Stimulated activated CD4-positive, alpha-beta T cell treated with anti-CD3 and anti-CD28 coated beads, Interleukin-4, amount 100 ng/mL, for 48 hours (primary cell): ENCODE measurements around the gene GGACT.
"Not testable (repeated sequence)": the region's sequence is repeated elsewhere in the genome, so short reads cannot be mapped to it uniquely, and the experiment has no call there.

Experiments used
- DNase-seq, 2 donors: peaks; one replicate each; pipeline ENCODE4 v3.0.0-alpha.2; 2020; ENCODE audit warnings: low read depth in 2 of 2

GGACT gene

DNA sequence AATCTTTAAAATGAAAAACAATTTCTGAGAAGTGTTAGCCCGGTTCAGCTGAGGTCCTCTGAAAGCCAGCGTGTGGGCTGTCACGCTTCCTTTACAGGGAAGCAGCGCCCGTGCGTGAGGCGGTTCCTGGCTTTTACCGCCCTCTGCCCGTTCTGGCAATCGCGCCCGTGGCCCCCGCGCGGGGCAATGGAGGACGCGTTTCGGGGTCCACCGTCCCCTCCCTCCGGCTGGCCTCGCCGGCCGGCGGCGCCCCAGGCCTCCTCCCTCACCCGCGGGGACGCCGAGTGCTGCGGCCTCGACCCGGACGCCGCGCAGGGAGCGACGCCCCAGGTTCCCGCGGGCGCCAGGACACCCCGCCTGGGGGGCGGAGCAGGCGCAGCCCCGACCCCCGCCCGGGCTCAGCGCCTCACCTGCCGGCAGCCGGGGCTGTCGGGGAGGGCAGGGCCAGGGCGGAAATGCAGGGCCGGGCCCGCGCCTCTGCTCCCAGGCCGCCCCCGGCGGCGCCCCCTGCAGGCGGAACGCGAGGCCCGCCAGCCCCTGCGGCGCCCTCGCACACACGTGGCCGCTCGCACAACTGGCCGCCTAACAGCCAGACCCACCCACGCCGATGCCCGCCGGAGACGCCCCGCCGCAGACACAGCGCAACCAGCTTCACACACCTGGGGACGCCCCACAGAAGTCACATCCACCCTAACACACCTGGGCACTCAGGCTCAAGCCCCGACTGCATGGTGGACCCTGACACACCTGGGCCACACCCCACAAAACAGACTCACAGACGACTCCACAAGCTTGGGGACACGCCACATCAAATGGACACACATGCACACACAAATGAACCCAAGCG, at the start of gene GGACT:
GGACT (minus strand) TSS at position 459 of the 847 bp plus-strand sequence. CDS start 56,198 bp downstream, outside the sequence.
- peak; percentile 79 to 81 for DNase-seq

DNA sequence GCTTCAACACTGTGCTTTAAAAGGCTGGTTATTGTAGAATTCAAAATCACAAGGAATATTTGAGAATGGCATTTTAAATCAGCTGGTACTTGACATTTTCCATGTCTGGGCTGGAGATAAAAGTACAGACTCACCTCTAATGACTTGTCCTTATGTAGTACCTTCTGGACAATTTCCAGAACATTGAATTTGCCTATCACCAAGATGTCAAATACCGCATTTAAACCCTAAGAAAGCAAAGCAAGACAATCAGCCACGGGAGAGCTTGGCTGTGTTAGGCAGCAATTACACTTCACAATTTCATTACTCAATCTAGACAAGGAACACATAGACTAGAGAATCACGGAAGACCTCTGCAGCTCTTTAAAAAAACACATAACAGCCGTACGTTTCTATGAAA, 49.2 kb upstream of the GGACT start:
- DNase-seq, result no peak

DNA sequence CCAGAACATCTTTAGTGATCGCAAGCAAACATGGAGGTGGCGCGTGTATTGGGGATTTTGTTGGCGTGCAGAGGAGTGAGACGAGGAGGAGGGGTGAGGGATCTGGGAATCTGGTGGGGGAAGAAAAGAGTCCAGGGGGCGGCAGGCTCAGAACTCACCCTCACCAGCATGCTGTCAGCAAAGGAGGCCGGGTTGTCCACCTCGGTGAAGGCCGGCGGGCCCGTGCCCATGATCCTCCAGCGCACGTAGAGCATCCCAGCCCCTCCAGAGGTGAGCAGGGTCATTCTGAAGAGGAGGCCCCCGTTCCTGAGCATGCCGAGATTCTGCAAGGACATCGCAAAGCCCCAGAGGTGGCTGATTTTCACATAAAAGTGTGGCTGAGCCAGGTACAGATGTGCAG, 48.8 kb upstream of the GGACT start:
- no peak for DNase-seq

DNA sequence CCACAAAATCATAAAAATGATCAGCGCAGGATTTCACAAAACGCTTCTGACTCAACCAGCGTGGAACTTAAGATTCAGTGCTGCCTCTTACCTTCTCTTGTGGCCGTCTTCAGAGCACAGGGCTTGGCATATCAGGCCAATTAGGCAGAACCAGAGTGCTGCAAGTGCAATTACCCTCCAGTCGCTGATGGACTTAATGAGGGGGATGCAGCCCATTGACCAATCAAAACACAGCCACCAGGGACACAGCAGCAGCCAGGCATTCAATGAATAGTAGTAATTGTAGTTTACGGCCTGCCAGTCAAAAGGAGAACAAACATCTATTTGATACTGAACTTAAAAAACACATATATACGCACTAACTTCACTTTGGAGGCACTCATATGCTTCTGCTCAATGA, 47.9 kb upstream of the GGACT start:
- DNase-seq, result no peak

DNA sequence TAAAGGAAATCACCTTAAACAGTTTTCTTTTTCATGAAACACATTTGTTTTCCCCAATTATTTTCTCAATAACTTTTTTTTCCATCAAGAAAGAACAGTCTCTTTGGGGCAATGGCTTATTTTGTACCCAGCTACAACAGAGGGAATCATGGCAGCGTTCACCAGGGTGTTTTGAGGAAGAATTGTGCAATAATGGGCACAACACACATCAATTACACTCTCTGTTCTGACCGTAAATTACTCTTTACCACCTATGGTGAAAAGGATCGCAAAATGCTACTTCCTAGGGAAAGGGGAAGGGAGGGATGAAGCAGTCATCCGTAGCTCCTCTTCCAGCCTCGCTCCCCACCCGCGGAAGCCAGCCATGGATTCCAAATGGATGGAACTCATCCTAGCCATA, 47.4 kb upstream of the GGACT start:
- no peak for DNase-seq

GRCh38 chr13:100634696-100635095, 46.1 kb upstream of the GGACT start:
- no peak for DNase-seq

DNA sequence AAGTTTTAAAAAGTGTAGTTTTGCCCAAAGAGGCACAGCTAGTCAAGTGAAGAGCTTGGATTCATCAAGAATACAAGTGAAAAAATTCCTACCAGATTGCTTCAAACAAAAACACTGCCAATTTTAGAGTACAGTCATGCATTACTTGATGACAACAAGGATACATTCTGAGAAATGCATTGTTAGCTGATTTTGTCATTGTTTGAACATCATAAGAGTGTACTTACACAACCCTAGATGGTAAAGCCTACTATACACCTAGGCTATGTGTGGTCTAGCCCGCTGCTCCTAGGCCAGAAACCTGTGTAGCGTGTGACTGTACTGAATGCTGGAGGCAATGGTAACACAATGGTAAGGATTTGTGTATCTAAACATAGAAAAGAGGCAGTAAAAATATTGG, 44.9 kb upstream of the GGACT start:
- no peak for DNase-seq

DNA sequence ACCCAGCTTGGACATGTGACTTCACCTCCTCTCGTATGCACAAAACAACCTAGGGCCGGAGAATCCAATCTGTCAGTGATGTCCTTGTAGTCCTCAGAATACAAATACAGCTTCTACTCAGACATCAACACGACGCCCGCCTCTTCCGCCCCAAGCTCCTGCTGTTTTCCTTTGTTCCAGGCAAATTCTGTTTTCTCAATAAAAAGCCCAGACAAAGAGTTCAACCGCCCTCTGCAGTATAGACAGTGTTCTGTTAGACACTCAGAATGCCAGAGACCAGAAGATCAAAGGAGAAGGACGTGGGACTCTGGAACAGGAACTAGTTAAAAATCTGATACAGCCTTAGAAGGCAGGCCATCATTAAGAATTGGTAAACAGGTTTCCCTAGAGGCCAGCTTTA, 42.0 kb upstream of the GGACT start:
- DNase-seq, result no peak

DNA sequence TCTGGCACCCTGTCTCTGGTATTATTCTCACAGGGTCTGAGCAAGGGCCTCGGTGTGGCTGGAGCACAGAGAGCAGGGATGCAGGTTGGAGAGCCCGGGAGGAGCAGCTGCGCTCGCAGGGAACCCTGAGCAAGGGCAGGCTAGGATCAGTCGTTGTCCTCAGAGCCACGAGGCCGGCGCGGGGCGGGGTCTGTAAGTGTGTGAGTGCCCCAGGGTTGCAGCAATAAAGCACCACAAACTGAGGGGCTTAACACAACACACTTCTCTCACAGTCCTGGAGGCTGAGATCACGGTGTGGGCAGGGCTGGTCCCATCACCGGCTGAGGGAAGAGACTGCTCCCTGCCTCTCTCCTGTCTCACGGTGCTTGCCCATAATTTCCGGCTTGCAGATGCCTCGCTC, 38.5 kb upstream of the GGACT start:
- DNase-seq, result no peak

DNA sequence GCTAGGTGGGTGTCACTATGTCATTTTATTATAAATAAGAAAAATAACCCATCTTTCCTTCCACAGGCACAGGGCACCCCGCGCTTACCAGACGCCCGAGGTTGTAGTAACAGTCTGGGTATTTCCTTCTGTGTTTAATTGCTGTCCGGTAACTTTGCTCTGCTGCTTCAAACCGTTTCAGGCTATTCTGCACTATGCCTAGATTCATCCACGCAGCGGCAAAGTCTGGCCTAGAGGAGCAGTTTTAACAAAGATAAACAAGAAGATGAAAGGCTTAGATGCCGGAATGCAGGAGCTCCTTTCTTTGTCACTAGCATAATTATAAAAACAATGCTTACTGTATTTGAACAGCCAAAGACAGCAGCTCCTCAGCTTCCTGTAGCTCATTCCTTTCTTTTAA, 36.9 kb upstream of the GGACT start:
- DNase-seq, result no peak

DNA sequence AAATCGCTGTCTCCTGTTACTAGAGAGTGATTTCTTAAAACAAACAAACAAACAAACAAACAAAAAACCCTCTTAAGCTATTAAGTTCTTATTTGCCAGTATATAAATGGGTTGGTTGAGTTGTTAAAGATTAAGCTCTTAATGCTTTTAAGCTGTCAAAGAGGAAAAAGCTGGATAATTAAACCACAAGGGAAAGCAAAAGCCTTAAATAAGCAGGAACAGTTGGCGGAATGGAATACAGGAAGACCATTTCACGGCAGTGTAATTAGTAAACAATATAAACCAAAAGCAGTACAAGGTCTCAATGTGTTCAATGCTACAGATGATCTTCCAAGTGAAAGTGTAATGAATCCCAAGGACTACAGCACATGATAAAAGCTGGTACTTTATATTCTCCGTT, 32.2 kb upstream of the GGACT start:
- no peak for DNase-seq

- no peak for DNase-seq
Measured at GRCh38 chr13:100619940-100620339, 31.4 kb upstream of the GGACT start.

GRCh38 chr13:100618897-100619296, 30.3 kb upstream of the GGACT start:
- not testable (repeated sequence) for DNase-seq

GRCh38 chr13:100613031-100613430, 24.4 kb upstream of the GGACT start:
- DNase-seq, result no peak

DNA sequence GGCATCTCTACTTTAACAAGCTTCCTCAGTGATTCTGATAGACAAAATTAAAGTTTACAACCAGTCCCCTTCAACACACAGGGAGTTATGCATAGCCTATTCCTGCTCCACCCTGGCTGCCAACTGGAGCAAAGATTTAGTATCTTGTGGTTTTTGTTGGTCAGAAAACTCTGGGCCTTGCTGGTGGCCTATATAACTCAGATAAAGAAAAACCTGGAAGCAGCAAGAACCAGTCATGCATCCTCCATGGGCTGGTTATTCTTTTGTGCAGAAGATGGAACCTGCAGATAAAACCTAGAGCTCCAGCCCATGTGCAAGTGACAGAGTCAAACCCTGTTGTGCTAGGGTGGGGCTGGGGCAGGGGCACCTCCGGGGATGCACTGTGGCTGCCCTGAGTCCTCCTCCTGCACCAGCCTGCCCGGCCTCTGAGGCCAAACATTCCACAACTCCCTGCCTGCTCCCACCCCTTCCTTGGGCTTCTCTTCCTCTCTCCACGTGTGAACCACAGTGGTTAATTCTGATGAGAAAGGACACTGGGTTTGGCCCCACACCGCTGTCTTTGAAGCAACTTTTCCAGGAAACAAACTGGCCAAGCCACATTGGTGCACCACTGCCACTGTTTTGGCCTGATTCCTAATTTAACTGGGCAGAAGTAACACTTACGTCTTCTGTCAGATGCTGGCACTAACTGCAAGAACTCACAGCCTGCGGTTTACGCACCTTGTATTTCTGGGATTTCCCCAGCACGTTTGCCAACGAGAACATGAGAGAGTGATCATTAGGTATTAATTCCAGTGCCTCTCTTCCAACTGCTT, 23.3 kb upstream of the GGACT start:
- DNase-seq, result no peak

DNA sequence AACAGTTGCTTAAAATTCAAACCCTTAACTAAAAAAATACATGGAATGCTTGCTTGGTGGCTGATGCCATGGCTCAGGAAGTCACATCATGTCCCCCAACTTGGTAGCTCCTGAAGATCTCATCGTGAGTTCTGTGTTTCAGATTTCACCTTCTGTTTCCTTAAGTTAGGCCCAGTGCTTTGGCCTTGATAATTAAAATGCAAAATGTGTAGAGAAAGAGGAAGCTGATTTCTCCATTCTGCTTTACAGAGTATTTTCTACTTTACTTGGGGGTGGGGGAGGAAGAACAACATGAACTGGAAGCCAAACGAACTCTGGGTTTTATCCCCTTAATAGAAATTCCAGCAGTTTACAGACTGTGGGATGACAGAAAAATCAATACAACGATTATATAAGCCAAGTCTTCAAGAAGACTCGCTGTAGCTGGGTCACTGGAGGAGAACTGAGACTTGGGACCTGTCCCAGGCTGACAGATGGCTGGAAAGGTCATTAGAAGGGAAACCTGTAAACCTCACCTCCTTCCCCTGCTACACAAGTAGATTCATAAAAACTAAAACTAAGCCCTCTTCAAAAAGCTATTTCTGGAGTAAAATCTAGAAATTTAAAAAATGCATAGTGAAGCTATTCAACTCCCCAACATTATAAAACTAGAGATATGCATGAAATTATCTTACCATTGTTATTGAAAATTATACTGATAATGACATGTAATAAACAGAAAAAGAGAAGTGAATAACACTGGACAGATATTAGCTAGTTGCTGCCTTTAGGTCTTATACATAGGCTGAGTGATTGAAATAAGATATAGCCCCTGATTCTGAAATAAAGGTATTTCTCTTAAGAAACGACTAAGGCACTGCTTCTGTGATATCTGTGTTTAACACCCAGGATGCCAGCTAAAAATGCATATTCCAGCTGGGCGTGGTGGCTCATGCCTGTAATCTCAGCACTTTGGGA, 22.1 kb upstream of the GGACT start:
- no peak for DNase-seq

- no peak for DNase-seq
Measured at GRCh38 chr13:100608906-100609305, 20.3 kb upstream of the GGACT start.

DNA sequence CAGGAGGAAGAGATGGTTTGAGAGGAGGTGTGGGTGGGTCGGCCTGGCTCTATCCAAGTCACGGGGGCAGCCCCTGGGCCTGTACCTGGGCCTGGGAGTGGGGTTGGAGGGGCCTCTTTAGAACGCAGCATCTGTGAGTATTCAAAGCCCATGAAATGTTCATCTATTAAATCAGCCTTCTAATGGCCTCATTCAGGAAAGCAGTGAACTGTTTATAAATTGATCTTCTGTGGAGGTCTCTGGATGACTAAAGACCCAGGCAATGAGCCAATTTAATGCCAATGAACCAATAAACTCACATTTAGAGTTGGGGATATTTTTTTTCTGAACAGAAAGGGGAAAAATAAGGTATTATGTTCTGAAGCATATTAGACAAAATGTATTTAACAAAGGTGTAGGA, 19.9 kb upstream of the GGACT start:
- DNase-seq, result no peak

GRCh38 chr13:100604918-100605710, 16.5 kb upstream of the GGACT start:
- no peak for DNase-seq

DNA sequence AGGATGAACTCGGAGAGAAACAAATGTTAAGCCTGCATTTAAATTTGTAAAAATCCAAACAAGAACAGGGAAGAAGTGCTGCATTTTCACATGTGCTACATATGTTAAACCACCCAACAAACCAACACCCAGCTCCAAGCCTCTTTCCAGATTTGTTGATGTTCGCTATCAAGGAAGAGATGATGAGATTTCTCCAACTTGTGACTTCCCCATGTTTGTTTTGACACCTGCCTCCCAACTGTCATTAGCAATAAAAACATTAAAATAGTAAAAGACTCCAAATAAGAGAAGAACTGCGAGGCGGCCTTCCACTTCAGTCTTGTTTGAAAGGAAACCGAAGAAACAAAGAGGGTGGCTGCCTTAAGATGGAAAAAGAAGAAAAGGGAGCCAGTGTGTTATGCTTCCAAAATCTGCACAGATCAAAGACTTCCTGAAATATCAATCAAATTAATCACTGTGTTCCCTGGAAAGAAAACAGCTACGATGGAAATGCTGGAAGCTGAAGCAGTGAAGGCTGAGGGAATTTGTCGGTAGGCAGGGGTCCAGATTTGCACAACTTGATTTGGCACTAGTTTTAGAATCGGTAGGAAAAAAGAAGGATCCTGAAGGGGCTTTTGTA, 14.0 kb upstream of the GGACT start:
- DNase-seq, result no peak

GRCh38 chr13:100601716-100602115, 13.1 kb upstream of the GGACT start:
- no peak for DNase-seq
